Tibial nerve (tissue), 4 donors: ENCODE data around the gene KCNQ1.

Experiments used
- EP300 ChIP-seq, 2 donors: sonication (generic); formaldehyde crosslinking; IDR thresholded peaks; one replicate each; pipeline ENCODE4 v1.6.1; 2017; ENCODE audit warnings: antibody characterized with exemption in 2 of 2, mild to moderate bottlenecking in 1 of 2
- POLR2A ChIP-seq, 2 donors: fragments of 450-650 bp; IDR thresholded peaks; one replicate each; pipeline ENCODE4 v1.6.1; 2017; ENCODE audit warnings: antibody characterized with exemption in 2 of 2, mild to moderate bottlenecking in 2 of 2, moderate library complexity in 2 of 2
- TF ChIP-seq, protein P1 (sequence below), 5 experiments: fragments of 200-600 bp in 3 of 5; fragments of 450-650 bp in 2 of 5; sonication (generic) in 3 of 5; IDR thresholded peaks; one replicate each; pipeline ENCODE4 v1.5.1; 2016 to 2019; ENCODE audit warnings: antibody characterized with exemption in 5 of 5, mild to moderate bottlenecking in 3 of 5, moderate library complexity in 2 of 5

DNA sequence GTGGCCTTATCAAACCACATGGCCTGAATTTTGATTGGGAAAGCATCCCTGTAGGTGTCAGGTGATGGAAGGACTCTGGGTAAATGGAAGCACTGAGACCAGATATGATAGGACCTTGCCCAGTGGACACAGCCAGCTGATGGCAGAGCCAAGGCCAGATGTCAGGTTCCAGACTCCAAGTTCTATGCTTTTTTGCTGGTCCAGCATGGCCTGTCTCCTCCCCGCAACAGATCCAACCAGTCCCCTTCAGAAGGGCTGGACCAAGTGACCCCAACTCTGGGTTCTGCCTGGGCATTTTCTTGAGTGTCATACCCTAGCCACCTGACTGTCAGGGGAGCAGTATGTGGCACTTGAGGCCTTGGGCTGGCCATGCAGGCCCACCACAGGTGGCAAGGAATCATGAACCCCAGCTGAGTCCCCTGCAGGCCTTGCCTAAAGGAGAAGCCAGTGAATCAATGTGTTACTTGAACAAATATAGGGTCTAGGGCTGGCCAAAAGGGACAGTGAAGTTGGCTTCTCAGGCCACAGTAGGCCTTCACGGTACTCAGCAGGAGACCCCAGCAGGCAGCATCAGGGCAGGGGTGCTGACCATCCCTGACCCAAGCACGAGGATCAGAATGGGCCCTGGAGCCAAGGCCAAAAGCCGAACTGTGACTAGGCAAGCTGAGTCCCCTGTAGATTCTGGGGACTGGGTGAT, 227.9 kb downstream of the KCNQ1 start:
- TF ChIP-seq EP300 (IDR thresholded peaks at IDR 0.05) = no peak
- TF ChIP-seq, protein P1, sequence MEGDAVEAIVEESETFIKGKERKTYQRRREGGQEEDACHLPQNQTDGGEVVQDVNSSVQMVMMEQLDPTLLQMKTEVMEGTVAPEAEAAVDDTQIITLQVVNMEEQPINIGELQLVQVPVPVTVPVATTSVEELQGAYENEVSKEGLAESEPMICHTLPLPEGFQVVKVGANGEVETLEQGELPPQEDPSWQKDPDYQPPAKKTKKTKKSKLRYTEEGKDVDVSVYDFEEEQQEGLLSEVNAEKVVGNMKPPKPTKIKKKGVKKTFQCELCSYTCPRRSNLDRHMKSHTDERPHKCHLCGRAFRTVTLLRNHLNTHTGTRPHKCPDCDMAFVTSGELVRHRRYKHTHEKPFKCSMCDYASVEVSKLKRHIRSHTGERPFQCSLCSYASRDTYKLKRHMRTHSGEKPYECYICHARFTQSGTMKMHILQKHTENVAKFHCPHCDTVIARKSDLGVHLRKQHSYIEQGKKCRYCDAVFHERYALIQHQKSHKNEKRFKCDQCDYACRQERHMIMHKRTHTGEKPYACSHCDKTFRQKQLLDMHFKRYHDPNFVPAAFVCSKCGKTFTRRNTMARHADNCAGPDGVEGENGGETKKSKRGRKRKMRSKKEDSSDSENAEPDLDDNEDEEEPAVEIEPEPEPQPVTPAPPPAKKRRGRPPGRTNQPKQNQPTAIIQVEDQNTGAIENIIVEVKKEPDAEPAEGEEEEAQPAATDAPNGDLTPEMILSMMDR (IDR thresholded peaks at IDR 0.05) = no peak
- no peak for TF ChIP-seq POLR2A (IDR thresholded peaks at IDR 0.05)
